ENCODE results near the gene RBMS3.

RBMS3 gene

GRCh38 chr3:29896856-29897255 lies 616.0 kb downstream of the RBMS3 start:
- no peak for DNase-seq
- H3K36me3 ChIP-seq (ENCODE audit: control insufficient read depth in 4 of 4, insufficient read depth in 4 of 4, low read length in 3 of 4) = no peaks in the 10 kb centered on the region
- H3K27ac ChIP-seq (ENCODE audit: insufficient read depth in 1 of 2, low read depth in 1 of 2, low read length in 2 of 2, poor library complexity in 1 of 2, severe bottlenecking in 2 of 2) = no peak overlapping the region
- ChIA-PET CTCF (no interaction called here), POLR2A (no interaction called here)
- no peaks in the 10 kb centered on the region for H3K27me3 ChIP-seq (replicated peaks in 2 of 5; ENCODE audit: control insufficient read depth in 4 of 5, insufficient read depth in 5 of 5, low read length in 4 of 5)
- WGBS (ENCODE audit: insufficient coverage) = 100% methylated on average over 2 of the region's 3 CpGs
- no peak overlapping the region for H3K4me3 ChIP-seq (ENCODE audit: control insufficient read depth in 1 of 7, extremely low read depth in 1 of 7, insufficient read depth in 4 of 7, low read depth in 2 of 7, low read length in 6 of 7)
- no peaks in the 10 kb centered on the region for H3K4me1 ChIP-seq (ENCODE audit: control extremely low read depth in 1 of 4, control insufficient read depth in 4 of 4, insufficient read depth in 4 of 4, low read length in 3 of 4)
- H3K9me3 ChIP-seq (ENCODE audit: control extremely low read depth in 1 of 5, control insufficient read depth in 4 of 5, insufficient read depth in 2 of 5, low read depth in 1 of 5, low read length in 4 of 5) = no peaks in the 10 kb centered on the region

GRCh38 chr3:29898171-29898965 lies 617.5 kb downstream of the RBMS3 start:
- POLR2A ChIA-PET = no interaction called here
- CTCF ChIA-PET = no interaction called here

GRCh38 chr3:29899021-29899420 lies 618.1 kb downstream of the RBMS3 start:
- POLR2A ChIA-PET = no interaction called here
- Histone ChIP-seq H3K27ac (ENCODE audit: insufficient read depth in 1 of 2, low read depth in 1 of 2, low read length in 2 of 2, poor library complexity in 1 of 2, severe bottlenecking in 2 of 2) (no peak overlapping the region), H3K27me3 (replicated peaks in 2 of 5; ENCODE audit: control insufficient read depth in 4 of 5, insufficient read depth in 5 of 5, low read length in 4 of 5) (no peaks in the 10 kb centered on the region), H3K4me1 (ENCODE audit: control extremely low read depth in 1 of 4, control insufficient read depth in 4 of 4, insufficient read depth in 4 of 4, low read length in 3 of 4) (no peaks in the 10 kb centered on the region), H3K9me3 (ENCODE audit: control extremely low read depth in 1 of 5, control insufficient read depth in 4 of 5, insufficient read depth in 2 of 5, low read depth in 1 of 5, low read length in 4 of 5) (no peaks in the 10 kb centered on the region), H3K36me3 (ENCODE audit: control insufficient read depth in 4 of 4, insufficient read depth in 4 of 4, low read length in 3 of 4) (no peaks in the 10 kb centered on the region), H3K4me3 (ENCODE audit: control insufficient read depth in 1 of 7, extremely low read depth in 1 of 7, insufficient read depth in 4 of 7, low read depth in 2 of 7, low read length in 6 of 7) (no peak overlapping the region)
- CTCF ChIA-PET = no interaction called here
- 100% methylated on average over 1 of the region's 2 CpGs for WGBS (ENCODE audit: insufficient coverage)
- no peak for DNase-seq

More at GRCh38 chr3:29898171-29898965, 617.5 kb downstream of the RBMS3 start:
- Histone ChIP-seq H3K4me3 (ENCODE audit: control insufficient read depth in 1 of 7, extremely low read depth in 1 of 7, insufficient read depth in 4 of 7, low read depth in 2 of 7, low read length in 6 of 7) (no peak overlapping the region), H3K36me3 (ENCODE audit: control insufficient read depth in 4 of 4, insufficient read depth in 4 of 4, low read length in 3 of 4) (no peaks in the 10 kb centered on the region), H3K27ac (ENCODE audit: insufficient read depth in 1 of 2, low read depth in 1 of 2, low read length in 2 of 2, poor library complexity in 1 of 2, severe bottlenecking in 2 of 2) (no peak overlapping the region), H3K27me3 (replicated peaks in 2 of 5; ENCODE audit: control insufficient read depth in 4 of 5, insufficient read depth in 5 of 5, low read length in 4 of 5) (no peaks in the 10 kb centered on the region), H3K9me3 (ENCODE audit: control extremely low read depth in 1 of 5, control insufficient read depth in 4 of 5, insufficient read depth in 2 of 5, low read depth in 1 of 5, low read length in 4 of 5) (no peaks in the 10 kb centered on the region), H3K4me1 (ENCODE audit: control extremely low read depth in 1 of 4, control insufficient read depth in 4 of 4, insufficient read depth in 4 of 4, low read length in 3 of 4) (no peaks in the 10 kb centered on the region)
- no peak for DNase-seq
- WGBS (ENCODE audit: insufficient coverage) = no CpG with 5 or more reads among the region's 7 CpGs

- Histone ChIP-seq H3K27me3 (replicated peaks in 2 of 5; ENCODE audit: control insufficient read depth in 4 of 5, insufficient read depth in 5 of 5, low read length in 4 of 5) (no peaks in the 10 kb centered on the region), H3K9me3 (ENCODE audit: control extremely low read depth in 1 of 5, control insufficient read depth in 4 of 5, insufficient read depth in 2 of 5, low read depth in 1 of 5, low read length in 4 of 5) (no peaks in the 10 kb centered on the region), H3K36me3 (ENCODE audit: control insufficient read depth in 4 of 4, insufficient read depth in 4 of 4, low read length in 3 of 4) (no peaks in the 10 kb centered on the region), H3K4me1 (ENCODE audit: control extremely low read depth in 1 of 4, control insufficient read depth in 4 of 4, insufficient read depth in 4 of 4, low read length in 3 of 4) (no peaks in the 10 kb centered on the region), H3K4me3 (ENCODE audit: control insufficient read depth in 1 of 7, extremely low read depth in 1 of 7, insufficient read depth in 4 of 7, low read depth in 2 of 7, low read length in 6 of 7) (no peak overlapping the region), H3K27ac (ENCODE audit: insufficient read depth in 1 of 2, low read depth in 1 of 2, low read length in 2 of 2, poor library complexity in 1 of 2, severe bottlenecking in 2 of 2) (no peak overlapping the region)
- POLR2A ChIA-PET = no interaction called here
- no peak for DNase-seq
- CTCF ChIA-PET = no interaction called here
- 86% methylated on average over 1 of the region's 2 CpGs for WGBS (ENCODE audit: insufficient coverage)
These were observed 620.2 kb downstream of the RBMS3 start for GRCh38 chr3:29901097-29901496.

- WGBS (ENCODE audit: insufficient coverage) = 100% methylated on average over 1 of the region's 1 CpG
- ChIA-PET POLR2A (no interaction called here), CTCF (no interaction called here)
- no peaks in the 10 kb centered on the region for H3K4me1 ChIP-seq (ENCODE audit: control extremely low read depth in 1 of 4, control insufficient read depth in 4 of 4, insufficient read depth in 4 of 4, low read length in 3 of 4)
- H3K27me3 ChIP-seq (replicated peaks in 2 of 5; ENCODE audit: control insufficient read depth in 4 of 5, insufficient read depth in 5 of 5, low read length in 4 of 5) = no peaks in the 10 kb centered on the region
- no peak overlapping the region for H3K4me3 ChIP-seq (ENCODE audit: control insufficient read depth in 1 of 7, extremely low read depth in 1 of 7, insufficient read depth in 4 of 7, low read depth in 2 of 7, low read length in 6 of 7)
- DNase-seq = no peak
- no peaks in the 10 kb centered on the region for H3K36me3 ChIP-seq (ENCODE audit: control insufficient read depth in 4 of 4, insufficient read depth in 4 of 4, low read length in 3 of 4)
- no peaks in the 10 kb centered on the region for H3K9me3 ChIP-seq (ENCODE audit: control extremely low read depth in 1 of 5, control insufficient read depth in 4 of 5, insufficient read depth in 2 of 5, low read depth in 1 of 5, low read length in 4 of 5)
- H3K27ac ChIP-seq (ENCODE audit: insufficient read depth in 1 of 2, low read depth in 1 of 2, low read length in 2 of 2, poor library complexity in 1 of 2, severe bottlenecking in 2 of 2) = no peak overlapping the region
These were observed 622.7 kb downstream of the RBMS3 start for GRCh38 chr3:29903600-29903999.

- no peaks in the 10 kb centered on the region for H3K27me3 ChIP-seq (replicated peaks in 2 of 5; ENCODE audit: control insufficient read depth in 4 of 5, insufficient read depth in 5 of 5, low read length in 4 of 5)
- no peaks in the 10 kb centered on the region for H3K36me3 ChIP-seq (ENCODE audit: control insufficient read depth in 4 of 4, insufficient read depth in 4 of 4, low read length in 3 of 4)
- H3K4me3 ChIP-seq (ENCODE audit: control insufficient read depth in 1 of 7, extremely low read depth in 1 of 7, insufficient read depth in 4 of 7, low read depth in 2 of 7, low read length in 6 of 7) = no peak overlapping the region
- no peaks in the 10 kb centered on the region for H3K4me1 ChIP-seq (ENCODE audit: control extremely low read depth in 1 of 4, control insufficient read depth in 4 of 4, insufficient read depth in 4 of 4, low read length in 3 of 4)
- no peak overlapping the region for H3K27ac ChIP-seq (ENCODE audit: insufficient read depth in 1 of 2, low read depth in 1 of 2, low read length in 2 of 2, poor library complexity in 1 of 2, severe bottlenecking in 2 of 2)
- WGBS (ENCODE audit: insufficient coverage) = 89% methylated on average over 1 of the region's 1 CpG
- ChIA-PET POLR2A (no interaction called here), CTCF (no interaction called here)
- no peaks in the 10 kb centered on the region for H3K9me3 ChIP-seq (ENCODE audit: control extremely low read depth in 1 of 5, control insufficient read depth in 4 of 5, insufficient read depth in 2 of 5, low read depth in 1 of 5, low read length in 4 of 5)
- no peak for DNase-seq
These were observed 626.0 kb downstream of the RBMS3 start for GRCh38 chr3:29906906-29907305.

GRCh38 chr3:29912600-29913288 lies 631.9 kb downstream of the RBMS3 start:
- no peaks in the 10 kb centered on the region for H3K9me3 ChIP-seq (ENCODE audit: control extremely low read depth in 1 of 5, control insufficient read depth in 4 of 5, insufficient read depth in 2 of 5, low read depth in 1 of 5, low read length in 4 of 5)
- H3K27ac ChIP-seq (ENCODE audit: insufficient read depth in 1 of 2, low read depth in 1 of 2, low read length in 2 of 2, poor library complexity in 1 of 2, severe bottlenecking in 2 of 2) = no peak overlapping the region
- DNase-seq = no peak
- H3K4me3 ChIP-seq (ENCODE audit: control insufficient read depth in 1 of 7, extremely low read depth in 1 of 7, insufficient read depth in 4 of 7, low read depth in 2 of 7, low read length in 6 of 7) = no peak overlapping the region
- H3K36me3 ChIP-seq (ENCODE audit: control insufficient read depth in 4 of 4, insufficient read depth in 4 of 4, low read length in 3 of 4) = no peaks in the 10 kb centered on the region
- H3K27me3 ChIP-seq (replicated peaks in 2 of 5; ENCODE audit: control insufficient read depth in 4 of 5, insufficient read depth in 5 of 5, low read length in 4 of 5) = no peaks in the 10 kb centered on the region
- WGBS (ENCODE audit: insufficient coverage) = no CpG with 5 or more reads among the region's 2 CpGs
- ChIA-PET CTCF (no interaction called here), POLR2A (no interaction called here)
- no peaks in the 10 kb centered on the region for H3K4me1 ChIP-seq (ENCODE audit: control extremely low read depth in 1 of 4, control insufficient read depth in 4 of 4, insufficient read depth in 4 of 4, low read length in 3 of 4)
